Left lung (tissue), 10 donors: Measurements from ENCODE around the gene SLC12A5. TPM values are rescaled to one million over a fixed set of nuclear protein-coding genes. Genes with fewer than 3 reads are reported as not detected.

Experiments
- ATAC-seq: fragments of 200-7000 bp; cut with Tn5 transposase; one replicate; pipeline ENCODE4 v1.9.1; 2020; ENCODE audit warnings: moderate library complexity
- DNase-seq, 4 donors: peaks; one replicate each; pipeline ENCODE4 v3.0.0-alpha.2; 2013 to 2020
- H3K27ac ChIP-seq, 2 donors: fragments of 200-600 bp; sonication (generic) in 1 of 2; one replicate each; pipeline versions ENCODE4 v1.5.0 to v1.8.0; 2020 to 2021
- H3K27me3 ChIP-seq, 2 donors: fragments of 200-600 bp; sonication (generic) in 1 of 2; one replicate each; pipeline versions ENCODE4 v1.5.0 to v1.8.0; 2020 to 2021
- H3K36me3 ChIP-seq, 2 donors: fragments of 200-600 bp; sonication (generic) in 1 of 2; one replicate each; pipeline versions ENCODE4 v1.5.0 to v1.8.0; 2020 to 2021
- H3K4me1 ChIP-seq, 2 donors: fragments of 200-600 bp; one replicate each; pipeline ENCODE4 v1.8.0; 2021
- H3K4me3 ChIP-seq, 2 donors: fragments of 200-600 bp; sonication (generic) in 1 of 2; one replicate each; pipeline versions ENCODE4 v1.5.0 to v1.8.0; 2020 to 2021; ENCODE audit warnings: mild to moderate bottlenecking in 1 of 2
- H3K9me3 ChIP-seq, 2 donors: fragments of 200-600 bp; sonication (generic) in 1 of 2; one replicate each; pipeline versions ENCODE4 v1.5.0 to v1.8.0; 2020 to 2021
- intact Hi-C, 2 donors: fragments of 100-400 bp; cut with DNase I; formaldehyde crosslinking; loops; one replicate each; pipeline versions ENCODE4 v1.11.2 to v1.14.2; 2022
- polyA plus RNA-seq, 6 donors: library from polyadenylated mRNA; unstranded; fragments of 120-200 nt; gene quantifications; one replicate each; pipeline ENCODE4 v1.2.1, GENCODE V29; 2013; ENCODE audit not compliant: insufficient read length in 6 of 6
- total RNA-seq, 2 donors: library from RNA; stranded (reverse); fragmentation: NEBNext Ultra II Directional; extraction: Animal tissue kit (Norgen Biotek cat#: 25700); gene quantifications; one replicate each; pipeline ENCODE4 v1.2.1, GENCODE V29; 2021
- TF ChIP-seq, protein P1 (sequence below), 2 donors: fragments of 200-600 bp; sonication (generic) in 1 of 2; IDR thresholded peaks; one replicate each; pipeline versions ENCODE4 v1.5.0 to v1.8.0; 2021; ENCODE audit warnings: antibody characterized with exemption in 2 of 2
- donor health status: DM: no; HTN: yes; CAD: no.
- donor health status: DM: no; HTN: no; CAD: no.

Gene SLC12A5
- total and polyA plus RNA-seq, 8 donors: 0.71 to 2.9 (median 1.5) TPM

DNA sequence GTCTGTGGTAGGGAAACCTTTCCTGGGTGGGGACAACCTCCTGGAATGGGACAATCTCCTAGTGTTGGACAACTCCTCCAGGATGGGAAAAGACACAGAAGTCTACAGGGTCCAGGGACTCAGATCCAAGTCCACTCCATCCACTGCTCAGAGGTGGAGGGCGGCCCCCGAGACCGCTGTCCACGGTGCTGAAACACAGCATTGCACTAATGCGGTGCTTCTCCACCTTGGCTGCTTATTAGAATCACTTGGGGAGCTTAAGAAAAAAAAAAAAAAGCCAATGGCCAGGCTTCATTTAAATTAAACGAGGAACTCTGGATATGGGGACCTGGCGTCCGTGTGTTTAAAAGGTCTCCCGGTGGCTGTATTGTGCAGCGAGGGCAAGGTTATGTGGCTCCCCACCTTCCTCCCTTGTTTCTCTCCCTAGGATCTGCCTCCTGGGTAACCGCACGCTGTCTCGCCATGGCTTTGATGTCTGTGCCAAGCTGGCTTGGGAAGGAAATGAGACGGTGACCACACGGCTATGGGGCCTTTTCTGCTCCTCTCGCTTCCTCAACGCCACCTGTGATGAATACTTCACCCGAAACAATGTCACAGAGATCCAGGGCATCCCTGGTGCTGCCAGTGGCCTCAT, 12.0 kb downstream of the SLC12A5 start:
- no peaks in the 10 kb centered on the region for H3K9me3 ChIP-seq
- ATAC-seq (peak; percentile 49), DNase-seq (peak in 3 of 4 donors; percentile 43 to 78 (median 57))
- H3K36me3 ChIP-seq: no peaks in the 10 kb centered on the region
- TF ChIP-seq, protein P1, sequence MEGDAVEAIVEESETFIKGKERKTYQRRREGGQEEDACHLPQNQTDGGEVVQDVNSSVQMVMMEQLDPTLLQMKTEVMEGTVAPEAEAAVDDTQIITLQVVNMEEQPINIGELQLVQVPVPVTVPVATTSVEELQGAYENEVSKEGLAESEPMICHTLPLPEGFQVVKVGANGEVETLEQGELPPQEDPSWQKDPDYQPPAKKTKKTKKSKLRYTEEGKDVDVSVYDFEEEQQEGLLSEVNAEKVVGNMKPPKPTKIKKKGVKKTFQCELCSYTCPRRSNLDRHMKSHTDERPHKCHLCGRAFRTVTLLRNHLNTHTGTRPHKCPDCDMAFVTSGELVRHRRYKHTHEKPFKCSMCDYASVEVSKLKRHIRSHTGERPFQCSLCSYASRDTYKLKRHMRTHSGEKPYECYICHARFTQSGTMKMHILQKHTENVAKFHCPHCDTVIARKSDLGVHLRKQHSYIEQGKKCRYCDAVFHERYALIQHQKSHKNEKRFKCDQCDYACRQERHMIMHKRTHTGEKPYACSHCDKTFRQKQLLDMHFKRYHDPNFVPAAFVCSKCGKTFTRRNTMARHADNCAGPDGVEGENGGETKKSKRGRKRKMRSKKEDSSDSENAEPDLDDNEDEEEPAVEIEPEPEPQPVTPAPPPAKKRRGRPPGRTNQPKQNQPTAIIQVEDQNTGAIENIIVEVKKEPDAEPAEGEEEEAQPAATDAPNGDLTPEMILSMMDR (IDR thresholded peaks at IDR 0.05): no peak
- no peak overlapping the region for H3K27ac ChIP-seq
- H3K27me3 ChIP-seq: peaks cover 0 to 31% of the 10 kb centered on the region in 2 donors
- intact Hi-C loops: no loop called here
- H3K4me3 ChIP-seq: no peak overlapping the region
- no peaks in the 10 kb centered on the region for H3K4me1 ChIP-seq

DNA sequence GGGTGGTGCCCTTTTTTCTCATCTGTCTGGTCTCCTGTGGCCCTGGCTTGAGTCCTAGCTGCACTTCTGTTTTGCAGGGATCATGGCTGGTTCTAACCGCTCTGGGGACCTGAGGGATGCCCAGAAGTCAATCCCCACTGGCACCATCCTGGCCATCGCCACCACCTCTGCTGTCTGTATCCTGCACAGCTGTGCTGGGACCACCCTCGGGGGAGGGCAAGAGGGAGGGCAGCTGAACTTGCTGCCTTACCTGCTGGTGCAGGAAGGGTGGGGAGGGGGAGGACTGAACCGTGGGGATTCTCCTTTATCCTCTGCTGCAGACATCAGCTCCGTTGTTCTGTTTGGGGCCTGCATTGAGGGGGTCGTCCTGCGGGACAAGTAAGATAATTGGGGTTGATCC, 14.5 kb downstream of the SLC12A5 start:
- Histone ChIP-seq H3K27ac (no peak overlapping the region), H3K36me3 (no peaks in the 10 kb centered on the region), H3K4me1 (no peaks in the 10 kb centered on the region), H3K4me3 (no peak overlapping the region), H3K27me3 (peaks cover 0 to 54% of the 10 kb centered on the region in 2 donors), H3K9me3 (no peaks in the 10 kb centered on the region)
- ATAC-seq (no peak), DNase-seq (no peak)
- intact Hi-C loops: no loop called here
- TF ChIP-seq, protein P1 (IDR thresholded peaks at IDR 0.05): no peak

- H3K4me1 ChIP-seq: no peaks in the 10 kb centered on the region
- peak in 1 of 4 donors; percentile 44 for DNase-seq
- intact Hi-C loops: no loop called here
- H3K27me3 ChIP-seq: peaks cover 0 to 57% of the 10 kb centered on the region in 2 donors
- H3K4me3 ChIP-seq: no peak overlapping the region
- no peak overlapping the region for H3K27ac ChIP-seq
- no peaks in the 10 kb centered on the region for H3K9me3 ChIP-seq
- no peak for ATAC-seq
- H3K36me3 ChIP-seq: no peaks in the 10 kb centered on the region
- TF ChIP-seq, protein P1 (IDR thresholded peaks at IDR 0.05): no peak
Measured at GRCh38 chr20:46044896-46045295, 15.9 kb downstream of the SLC12A5 start.

- no peak overlapping the region for H3K27ac ChIP-seq
- H3K4me3 ChIP-seq: no peak overlapping the region
- H3K36me3 ChIP-seq: no peaks in the 10 kb centered on the region
- ATAC-seq (no peak), DNase-seq (peak in 1 of 4 donors; percentile 50)
- TF ChIP-seq, protein P1 (IDR thresholded peaks at IDR 0.05): no peak
- no peaks in the 10 kb centered on the region for H3K4me1 ChIP-seq
- intact Hi-C loops: no loop called here
- H3K9me3 ChIP-seq: no peaks in the 10 kb centered on the region
- H3K27me3 ChIP-seq: peaks cover 0 to 58% of the 10 kb centered on the region in 2 donors
Measured at GRCh38 chr20:46046588-46047310, 17.7 kb downstream of the SLC12A5 start.

GRCh38 chr20:46047821-46048220, 18.8 kb downstream of the SLC12A5 start:
- DNase-seq (no peak), ATAC-seq (no peak)
- peaks cover 0 to 53% of the 10 kb centered on the region in 2 donors for H3K27me3 ChIP-seq
- no peak overlapping the region for H3K27ac ChIP-seq
- TF ChIP-seq, protein P1 (IDR thresholded peaks at IDR 0.05): no peak
- no peak overlapping the region for H3K4me3 ChIP-seq
- H3K4me1 ChIP-seq: no peaks in the 10 kb centered on the region
- intact Hi-C loops: no loop called here
- H3K9me3 ChIP-seq: no peaks in the 10 kb centered on the region
- H3K36me3 ChIP-seq: no peaks in the 10 kb centered on the region
